ENCODE data around the gene BYSL.

BYSL gene

GRCh38 chr6:41935193-41935574 lies 13.9 kb downstream of the BYSL start:
- DNase-seq (ENCODE audit: low read depth in 1 of 2, low spot score in 1 of 2): peak in 1 of 2 experiments; percentile 22
- no peaks in the 10 kb centered on the region for H3K27me3 ChIP-seq (ENCODE audit: insufficient read depth, poor library complexity, severe bottlenecking)
- no peak overlapping the region for H3K4me3 ChIP-seq (replicated peaks; ENCODE audit: insufficient read depth, low read length)
- H3K27ac ChIP-seq (replicated peaks): no peak overlapping the region
- TF ChIP-seq CTCF (IDR thresholded peaks at IDR 0.05; ENCODE audit: insufficient read depth, low read length): no peak
- TF ChIP-seq REST (IDR thresholded peaks at IDR 0.05; ENCODE audit: insufficient replicate concordance, low read depth): no peak
- TF ChIP-seq POLR2AphosphoS5 (IDR thresholded peaks at IDR 0.05; ENCODE audit: low read depth): no peak; the same call in 1 of the 2 replicates
- no peak for TF ChIP-seq SPI1 (IDR thresholded peaks at IDR 0.05; ENCODE audit: borderline replicate concordance, low read depth)
- TF ChIP-seq GABPA (IDR thresholded peaks at IDR 0.05; ENCODE audit: low read depth): no peak

- no peaks in the 10 kb centered on the region for H3K27me3 ChIP-seq (ENCODE audit: insufficient read depth, poor library complexity, severe bottlenecking)
- peak overlapping the region; percentile 44 for H3K27ac ChIP-seq (replicated peaks)
- no peak overlapping the region for H3K4me3 ChIP-seq (replicated peaks; ENCODE audit: insufficient read depth, low read length)
- TF ChIP-seq REST (IDR thresholded peaks at IDR 0.05; ENCODE audit: insufficient replicate concordance, low read depth) (no peak), CTCF (IDR thresholded peaks at IDR 0.05; ENCODE audit: insufficient read depth, low read length) (no peak), SPI1 (IDR thresholded peaks at IDR 0.05; ENCODE audit: borderline replicate concordance, low read depth) (no peak), GABPA (IDR thresholded peaks at IDR 0.05; ENCODE audit: low read depth) (0 out of 2 replicates have a peak, but pooled peaks have one; percentile 2)
- peak in 1 of 2 experiments; percentile 8 for DNase-seq (ENCODE audit: low read depth in 1 of 2, low spot score in 1 of 2)
These were observed 14.4 kb downstream of the BYSL start for GRCh38 chr6:41935685-41936072.

- DNase-seq (ENCODE audit: low read depth in 1 of 2, low spot score in 1 of 2): peak; percentile 91 to 99
- Histone ChIP-seq H3K27ac (replicated peaks) (peak overlapping the region; percentile 84), H3K27me3 (ENCODE audit: insufficient read depth, poor library complexity, severe bottlenecking) (no peaks in the 10 kb centered on the region), H3K4me3 (replicated peaks; ENCODE audit: insufficient read depth, low read length) (no peak overlapping the region)
- peak; percentile 91 for TF ChIP-seq CTCF (IDR thresholded peaks at IDR 0.05; ENCODE audit: insufficient read depth, low read length)
- peak; percentile 77 for TF ChIP-seq REST (IDR thresholded peaks at IDR 0.05; ENCODE audit: insufficient replicate concordance, low read depth)
- peak; percentile 72; the same call in 1 of the 2 replicates for TF ChIP-seq SPI1 (IDR thresholded peaks at IDR 0.05; ENCODE audit: borderline replicate concordance, low read depth)
- TF ChIP-seq GABPA (IDR thresholded peaks at IDR 0.05; ENCODE audit: low read depth): peak; percentile 28; the same call in 1 of the 2 replicates
- peak; percentile 89 for TF ChIP-seq POLR2AphosphoS5 (IDR thresholded peaks at IDR 0.05; ENCODE audit: low read depth)
These were observed 15.0 kb downstream of the BYSL start for GRCh38 chr6:41936073-41936837.
